ENCODE results near the gene ADRA2A. TPM values are rescaled to one million over a fixed set of nuclear protein-coding genes. Genes with fewer than 3 reads are reported as not detected.

ADRA2A gene
- total RNA-seq (2014; rRNA removed; shearing (Covaris generic); ENCODE audit: low replicate concordance), result 0.37 TPM in 1 of 2 replicates, not detected in the other

DNA sequence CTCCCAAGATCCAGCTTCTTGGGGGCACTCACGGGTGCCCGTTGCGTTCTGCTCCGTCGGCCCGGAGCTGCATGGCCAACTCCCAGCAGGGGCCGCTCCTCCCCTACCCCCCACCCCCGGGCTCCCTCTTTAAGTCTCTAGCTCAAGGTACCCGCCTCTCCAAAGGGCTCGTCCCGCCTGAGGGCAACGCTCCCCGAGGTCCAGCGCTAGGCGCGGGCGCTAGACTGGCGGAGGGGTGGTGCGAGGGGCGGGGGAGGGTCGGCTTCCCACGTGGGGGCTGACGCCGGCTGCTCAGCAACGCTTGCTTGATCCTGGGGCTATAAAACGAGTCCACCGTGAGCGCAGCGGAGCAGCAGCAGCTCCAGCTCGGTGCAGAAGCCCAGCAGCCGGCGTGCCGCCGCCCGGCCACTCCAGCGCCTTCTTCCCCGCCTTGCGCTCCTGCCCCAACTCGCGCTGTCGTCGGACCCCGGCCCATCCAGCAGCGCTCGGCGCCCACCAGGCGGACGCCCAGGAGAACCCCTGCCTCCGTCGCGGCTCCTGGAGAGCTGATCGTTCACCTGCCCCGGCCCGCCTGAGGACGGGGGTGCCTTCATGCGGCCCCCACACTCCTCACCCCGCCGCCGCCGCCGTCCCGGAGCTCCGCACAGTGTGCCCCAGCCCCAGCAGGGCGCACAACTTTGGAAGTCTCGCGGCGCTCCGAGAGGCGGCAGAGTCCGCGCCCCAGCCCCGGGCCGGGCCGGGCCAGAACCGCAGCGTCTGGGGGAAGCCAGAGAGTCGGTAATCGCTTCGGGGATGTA lies at the start of gene ADRA2A:
Gene ADRA2A, plus strand, starts transcription at position 348 of the 797 bp plus-strand sequence. CDS start 968 bp downstream, outside the sequence.
- peak; percentile 63 for DNase-seq
- Histone ChIP-seq H3K36me3 (no peaks in the 10 kb centered on the region), H3K4me3 (peak within 1 kb of the TSS; percentile 50), H3K9me3 (no peaks in the 10 kb centered on the region), H3K27me3 (peaks cover 5% of the 10 kb centered on the region)

DNA sequence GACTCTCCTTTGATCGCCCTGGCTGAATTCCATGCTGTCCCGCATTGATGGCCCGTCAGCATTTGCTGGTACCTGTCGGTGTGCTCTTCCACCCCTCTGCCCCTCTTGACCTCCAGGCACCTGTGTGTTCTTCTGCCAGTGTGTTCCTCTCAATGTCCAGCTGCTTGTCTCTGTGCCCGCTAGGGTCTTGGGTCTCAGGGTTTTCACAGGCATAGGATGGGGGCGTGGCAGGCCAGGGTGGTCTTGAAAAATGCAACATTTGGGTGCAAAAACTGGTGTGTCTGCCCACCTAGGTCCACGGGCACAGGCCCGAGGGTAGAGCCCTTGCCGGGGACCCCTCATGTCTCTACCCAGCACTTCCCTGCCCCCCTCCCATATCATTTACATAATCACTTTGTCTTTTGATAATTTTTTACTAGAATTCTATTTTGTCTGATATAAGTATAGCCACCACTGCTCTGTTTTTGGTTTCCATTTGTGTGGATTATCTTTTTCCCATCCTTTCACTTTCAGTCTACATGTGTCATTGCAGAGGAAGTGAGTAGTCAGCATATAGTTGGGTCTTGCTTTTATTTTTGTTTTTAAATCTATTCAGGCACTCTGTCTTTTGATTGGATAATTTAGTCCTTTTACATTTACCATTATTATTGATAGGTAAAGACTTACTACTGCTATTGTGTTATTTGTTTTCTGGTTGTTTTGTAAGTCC lies 46.6 kb upstream of the ADRA2A start:
- Histone ChIP-seq H3K27me3 (no peaks in the 10 kb centered on the region), H3K9me3 (0 out of 2 replicates have a peak, but pooled peaks cover 8% of the 10 kb centered on the region), H3K4me3 (no peak overlapping the region), H3K36me3 (no peaks in the 10 kb centered on the region)
- no peak for DNase-seq

DNA sequence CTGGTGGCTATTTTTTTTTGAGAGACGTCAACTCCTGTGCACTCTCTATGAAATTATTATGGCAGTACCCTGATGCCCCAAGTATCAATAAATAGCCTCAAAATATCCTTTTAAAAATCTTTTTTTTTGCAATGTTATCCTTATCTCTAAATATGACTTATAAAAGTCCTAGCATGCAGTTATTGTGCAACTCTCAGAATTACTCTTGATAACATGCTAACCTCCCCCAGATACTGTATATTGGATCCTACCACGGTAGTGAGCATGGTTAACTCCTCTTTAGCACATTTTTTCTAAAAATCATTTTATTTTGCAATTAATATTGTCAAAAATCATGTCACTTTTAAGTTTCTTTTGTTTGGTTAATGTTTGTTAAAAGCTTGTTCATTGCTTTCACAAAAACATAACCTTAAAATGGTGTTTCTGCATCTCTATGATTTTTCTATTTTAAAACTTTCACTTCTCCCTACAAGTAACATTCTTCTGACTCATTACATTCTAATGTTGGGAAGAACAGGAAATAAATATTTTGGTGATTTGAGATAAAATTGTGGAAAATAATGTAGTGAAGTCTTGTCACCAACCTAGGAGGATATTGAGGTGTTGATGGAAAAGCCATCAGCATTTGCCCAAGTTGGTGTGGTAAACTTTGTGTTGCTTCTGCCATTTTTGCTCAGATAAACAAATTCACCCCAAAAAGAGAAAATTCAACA lies 42.1 kb upstream of the ADRA2A start:
- H3K4me3 ChIP-seq, result no peak overlapping the region
- peaks cover 16% of the 10 kb centered on the region for H3K9me3 ChIP-seq
- no peak for DNase-seq

DNA sequence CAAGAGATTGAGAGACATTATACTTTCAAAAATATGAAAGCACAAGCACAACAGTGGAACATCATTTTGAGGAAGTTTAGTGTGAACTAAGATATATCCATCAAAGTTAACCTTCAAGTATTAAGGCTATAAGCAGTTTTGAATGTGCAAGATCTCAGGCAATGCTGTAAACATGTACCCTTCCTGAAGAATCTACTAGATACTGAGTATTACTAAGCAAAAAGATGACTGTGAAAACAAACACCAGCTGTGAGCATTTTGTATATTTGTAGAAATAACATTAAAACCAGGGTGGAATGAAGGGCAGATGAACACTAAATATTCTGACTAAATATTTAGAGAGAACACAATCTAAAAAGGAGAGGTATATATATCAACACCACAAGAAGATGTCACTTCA lies 41.3 kb upstream of the ADRA2A start:
- H3K27me3 ChIP-seq, result no peaks in the 10 kb centered on the region
- H3K36me3 ChIP-seq, result no peaks in the 10 kb centered on the region
- no peak overlapping the region for H3K4me3 ChIP-seq
- no peak for DNase-seq
- H3K9me3 ChIP-seq, result peaks cover 16% of the 10 kb centered on the region

More for the DNA sequence above, 42.1 kb upstream of the ADRA2A start:
- no peaks in the 10 kb centered on the region for H3K36me3 ChIP-seq
- H3K27me3 ChIP-seq, result no peaks in the 10 kb centered on the region

DNA sequence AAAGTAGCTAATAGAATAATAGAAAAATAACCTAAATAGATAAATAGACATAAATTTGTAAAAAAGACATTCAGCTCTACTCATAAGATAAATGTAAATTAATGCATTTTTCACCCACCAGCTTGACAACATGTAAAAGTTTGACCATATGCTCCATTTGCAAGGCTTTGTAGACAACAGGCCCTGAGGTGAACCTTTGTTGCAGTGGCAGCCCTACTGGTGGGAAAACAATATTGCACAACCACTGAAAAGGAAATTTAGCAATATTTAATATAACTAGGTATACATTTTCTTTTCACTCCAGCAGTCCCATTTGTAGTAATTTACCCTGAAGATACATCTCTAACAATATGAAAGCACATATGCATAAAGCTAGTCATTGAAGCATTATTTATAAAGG lies 39.0 kb upstream of the ADRA2A start:
- DNase-seq, result no peak
- Histone ChIP-seq H3K27me3 (no peaks in the 10 kb centered on the region), H3K4me3 (no peak overlapping the region), H3K36me3 (no peaks in the 10 kb centered on the region), H3K9me3 (peaks cover 16% of the 10 kb centered on the region)

- no peak overlapping the region for H3K4me3 ChIP-seq
- H3K36me3 ChIP-seq, result no peaks in the 10 kb centered on the region
- DNase-seq, result no peak
- peaks cover 13% of the 10 kb centered on the region for H3K9me3 ChIP-seq
- H3K27me3 ChIP-seq, result no peaks in the 10 kb centered on the region
These were observed 37.3 kb upstream of the ADRA2A start for GRCh38 chr10:111039522-111039921.

DNA sequence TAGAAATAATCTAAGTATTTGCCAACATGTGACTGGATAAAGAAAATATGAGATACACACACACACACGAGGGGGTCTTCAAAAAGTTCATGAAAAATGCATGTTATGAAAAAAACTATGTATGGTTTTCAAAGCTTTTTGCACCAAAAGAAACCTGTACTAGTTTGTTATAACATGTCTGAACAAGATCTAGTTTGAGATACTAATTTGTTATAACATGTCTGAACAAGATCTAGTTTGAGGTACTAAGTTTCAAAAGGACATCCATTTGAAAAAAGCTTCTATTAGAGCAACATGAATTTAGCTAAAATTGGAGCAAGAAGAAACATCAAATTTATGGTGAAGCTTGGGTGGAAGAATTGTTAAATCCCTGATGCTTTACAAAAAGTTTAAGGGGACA lies 19.8 kb upstream of the ADRA2A start:
- H3K36me3 ChIP-seq, result no peaks in the 10 kb centered on the region
- no peak for DNase-seq
- no peak overlapping the region for H3K4me3 ChIP-seq
- no peaks in the 10 kb centered on the region for H3K27me3 ChIP-seq
- peaks cover 5% of the 10 kb centered on the region; the same call in 1 of the 2 replicates for H3K9me3 ChIP-seq

DNA sequence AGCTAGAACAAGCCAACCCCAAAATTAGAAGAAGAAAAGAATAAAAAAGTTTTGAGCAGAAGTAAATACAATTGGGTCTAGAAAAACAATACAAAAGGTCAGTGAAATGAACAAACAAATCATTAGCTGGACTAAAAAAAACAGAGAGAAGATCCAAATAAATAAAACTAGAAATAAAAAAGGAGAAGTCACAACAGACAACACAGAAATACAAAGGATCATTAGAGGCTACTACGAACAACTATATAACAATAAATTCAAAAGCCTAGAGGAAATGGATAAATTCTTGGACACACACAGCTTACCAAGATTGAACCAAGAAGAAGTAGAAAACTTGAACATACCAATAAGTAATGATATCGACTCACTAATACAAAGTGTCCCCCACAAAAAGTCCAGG lies 13.4 kb upstream of the ADRA2A start:
- Histone ChIP-seq H3K36me3 (no peaks in the 10 kb centered on the region), H3K9me3 (no peaks in the 10 kb centered on the region), H3K27me3 (no peaks in the 10 kb centered on the region), H3K4me3 (no peak overlapping the region)
- DNase-seq, result no peak

GRCh38 chr10:111072232-111072631 lies 4.6 kb upstream of the ADRA2A start:
- no peaks in the 10 kb centered on the region for H3K9me3 ChIP-seq
- H3K36me3 ChIP-seq, result no peaks in the 10 kb centered on the region
- no peak for DNase-seq
- no peak overlapping the region for H3K4me3 ChIP-seq
- peaks cover 5% of the 10 kb centered on the region for H3K27me3 ChIP-seq

- Histone ChIP-seq H3K36me3 (no peaks in the 10 kb centered on the region), H3K9me3 (no peaks in the 10 kb centered on the region), H3K27me3 (peaks cover 5% of the 10 kb centered on the region), H3K4me3 (peak overlapping the region; percentile 50)
- DNase-seq, result no peak
These were observed 1.1 kb upstream of the ADRA2A start for GRCh38 chr10:111075577-111076185.

GRCh38 chr10:111076191-111076681 lies 593 bp upstream of the ADRA2A start:
- Histone ChIP-seq H3K27me3 (peaks cover 5% of the 10 kb centered on the region), H3K4me3 (peak overlapping the region; percentile 50), H3K36me3 (no peaks in the 10 kb centered on the region), H3K9me3 (no peaks in the 10 kb centered on the region)
- peak; percentile 54 for DNase-seq

DNA sequence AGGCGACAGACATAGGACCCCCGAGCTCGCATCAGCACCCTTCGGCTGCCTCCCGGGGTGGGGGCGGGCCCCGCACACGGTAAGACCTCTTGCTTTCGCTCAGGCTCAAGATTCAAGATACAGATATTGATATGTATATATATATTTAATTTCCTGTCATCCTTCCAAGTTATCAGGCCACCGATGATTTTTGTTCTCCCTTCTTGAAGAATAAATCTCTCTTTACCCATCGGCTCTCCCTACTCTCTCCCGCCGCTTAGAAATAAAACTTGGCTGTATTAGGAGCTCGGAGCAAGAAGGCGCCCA lies 603 bp downstream of the ADRA2A start:
- H3K27me3 ChIP-seq, result peaks cover 5% of the 10 kb centered on the region
- no peaks in the 10 kb centered on the region for H3K36me3 ChIP-seq
- DNase-seq, result no peak
- no peaks in the 10 kb centered on the region for H3K9me3 ChIP-seq
- H3K4me3 ChIP-seq, result peak overlapping the region; percentile 50

GRCh38 chr10:111077785-111078504 lies 1.1 kb downstream of the ADRA2A start:
- peak; percentile 24 for DNase-seq
- Histone ChIP-seq H3K27me3 (peaks cover 5% of the 10 kb centered on the region), H3K9me3 (no peaks in the 10 kb centered on the region), H3K4me3 (peak overlapping the region; percentile 50), H3K36me3 (no peaks in the 10 kb centered on the region)

- Histone ChIP-seq H3K36me3 (no peaks in the 10 kb centered on the region), H3K4me3 (no peak overlapping the region), H3K9me3 (no peaks in the 10 kb centered on the region), H3K27me3 (peaks cover 5% of the 10 kb centered on the region)
- DNase-seq, result no peak
These were observed 1.8 kb downstream of the ADRA2A start for GRCh38 chr10:111078505-111079185.

- DNase-seq, result no peak
- peaks cover 5% of the 10 kb centered on the region for H3K27me3 ChIP-seq
- H3K9me3 ChIP-seq, result no peaks in the 10 kb centered on the region
- no peaks in the 10 kb centered on the region for H3K36me3 ChIP-seq
- no peak overlapping the region for H3K4me3 ChIP-seq
These were observed 2.5 kb downstream of the ADRA2A start for GRCh38 chr10:111079241-111079760.
